Chondrocyte (in vitro differentiated cells): ENCODE data around the gene NAV2. TPM values are rescaled to one million over a fixed set of nuclear protein-coding genes. Genes with fewer than 3 reads are reported as not detected.
A peak's percentile ranks its signal among the peaks of the same experiment; 100 is the strongest.

Experiments used
- DNase-seq: peaks from one replicate; pipeline ENCODE4 v3.0.0; 2021; ENCODE audit warnings: mixed read lengths, low spot score
- H3K27ac Mint-ChIP-seq: one replicate; pipeline ENCODE4 v1.8.0; 2021; ENCODE audit warnings: mild to moderate bottlenecking, moderate library complexity, mixed read lengths; ENCODE audit not compliant: unreplicated experiment
- H3K27me3 Mint-ChIP-seq: 2 replicates; pipeline ENCODE4 v1.8.0; 2021; ENCODE audit warnings: low read depth, mixed read lengths
- H3K36me3 Mint-ChIP-seq: 2 replicates; pipeline ENCODE4 v1.8.0; 2021; ENCODE audit warnings: low read depth, mixed read lengths
- H3K4me1 Mint-ChIP-seq: 2 replicates; pipeline ENCODE4 v1.8.0; 2021; ENCODE audit warnings: low read depth, mild to moderate bottlenecking, mixed read lengths
- H3K4me3 Mint-ChIP-seq: one replicate; pipeline ENCODE4 v1.8.0; 2021; ENCODE audit warnings: mild to moderate bottlenecking, moderate library complexity, mixed read lengths; ENCODE audit not compliant: unreplicated experiment
- H3K9me3 Mint-ChIP-seq: 2 replicates; pipeline ENCODE4 v1.8.0; 2021; ENCODE audit warnings: low read depth, mixed read lengths
- total RNA-seq: library from RNA; stranded (reverse); gene quantifications from 3 replicates; pipeline ENCODE4 v1.2.1, GENCODE V29; 2021
- TF ChIP-seq, protein P1 (sequence below): fragments of 200-600 bp; sonication (generic); IDR thresholded peaks from 2 replicates; pipeline ENCODE4 v1.5.0; 2021; ENCODE audit warnings: antibody characterized with exemption, mild to moderate bottlenecking, moderate library complexity

Gene NAV2
- total RNA-seq, 1 donor from 2014 or later: 87.0 TPM

DNA sequence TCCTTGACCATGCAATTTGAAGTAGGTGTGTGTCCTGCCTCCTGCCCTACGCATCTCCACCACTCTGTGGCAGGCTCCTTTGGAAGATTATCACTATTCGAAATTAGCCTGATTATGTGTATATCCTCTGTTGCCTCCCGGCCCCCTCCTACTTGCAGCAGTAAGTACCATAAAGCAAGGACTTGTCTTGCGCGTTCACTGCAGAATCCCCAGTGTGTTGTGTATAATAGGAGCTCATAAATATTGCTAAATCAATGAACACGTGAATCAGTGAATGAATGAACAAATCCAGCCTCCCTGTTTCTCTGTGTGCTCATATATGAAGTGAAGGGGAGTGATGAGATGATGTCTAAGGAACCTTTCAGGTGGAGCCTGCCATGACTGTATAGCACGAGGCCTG, 237.0 kb downstream of the NAV2 start:
- Mint-ChIP-seq H3K27me3 (no peaks in the 10 kb centered on the region), H3K9me3 (no peaks in the 10 kb centered on the region), H3K36me3 (peaks cover 18% of the 10 kb centered on the region), H3K4me1 (peaks cover 49% of the 10 kb centered on the region), H3K4me3 (no peak overlapping the region), H3K27ac (no peak overlapping the region)
- TF ChIP-seq, protein P1, sequence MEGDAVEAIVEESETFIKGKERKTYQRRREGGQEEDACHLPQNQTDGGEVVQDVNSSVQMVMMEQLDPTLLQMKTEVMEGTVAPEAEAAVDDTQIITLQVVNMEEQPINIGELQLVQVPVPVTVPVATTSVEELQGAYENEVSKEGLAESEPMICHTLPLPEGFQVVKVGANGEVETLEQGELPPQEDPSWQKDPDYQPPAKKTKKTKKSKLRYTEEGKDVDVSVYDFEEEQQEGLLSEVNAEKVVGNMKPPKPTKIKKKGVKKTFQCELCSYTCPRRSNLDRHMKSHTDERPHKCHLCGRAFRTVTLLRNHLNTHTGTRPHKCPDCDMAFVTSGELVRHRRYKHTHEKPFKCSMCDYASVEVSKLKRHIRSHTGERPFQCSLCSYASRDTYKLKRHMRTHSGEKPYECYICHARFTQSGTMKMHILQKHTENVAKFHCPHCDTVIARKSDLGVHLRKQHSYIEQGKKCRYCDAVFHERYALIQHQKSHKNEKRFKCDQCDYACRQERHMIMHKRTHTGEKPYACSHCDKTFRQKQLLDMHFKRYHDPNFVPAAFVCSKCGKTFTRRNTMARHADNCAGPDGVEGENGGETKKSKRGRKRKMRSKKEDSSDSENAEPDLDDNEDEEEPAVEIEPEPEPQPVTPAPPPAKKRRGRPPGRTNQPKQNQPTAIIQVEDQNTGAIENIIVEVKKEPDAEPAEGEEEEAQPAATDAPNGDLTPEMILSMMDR: no peak
- DNase-seq: no peak

DNA sequence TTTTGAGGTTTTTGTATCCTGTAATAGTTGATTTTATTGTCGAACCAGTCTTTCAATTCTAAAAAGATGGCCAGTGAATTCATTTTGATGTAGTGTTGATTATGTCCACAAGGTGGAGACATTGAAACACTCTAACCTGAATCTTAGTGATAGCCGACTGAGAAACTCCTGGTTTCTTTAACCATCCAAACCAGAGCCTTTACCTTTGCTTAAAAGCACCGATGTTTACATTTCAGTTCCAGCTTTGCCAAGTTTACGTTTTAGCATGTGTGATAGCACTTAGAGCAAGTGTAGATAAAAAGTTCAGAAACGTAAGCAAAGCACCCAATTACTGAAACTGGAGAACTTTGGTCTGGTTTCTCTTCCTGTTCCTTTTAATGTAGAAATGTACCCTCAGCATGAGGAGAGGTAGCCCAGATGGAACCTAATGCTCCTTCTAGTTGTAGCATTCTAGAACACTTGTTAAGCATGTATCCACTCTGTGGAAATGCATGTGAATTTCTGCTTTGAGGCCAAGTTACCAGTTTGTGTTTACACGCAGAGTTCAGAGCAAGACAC, 239.0 kb downstream of the NAV2 start:
- Mint-ChIP-seq H3K36me3 (peaks cover 18% of the 10 kb centered on the region), H3K27ac (peak overlapping the region; percentile 2), H3K27me3 (no peaks in the 10 kb centered on the region), H3K9me3 (no peaks in the 10 kb centered on the region), H3K4me1 (peaks cover 67% of the 10 kb centered on the region), H3K4me3 (no peak overlapping the region)
- TF ChIP-seq, protein P1: peak; percentile 87
- DNase-seq: no peak

DNA sequence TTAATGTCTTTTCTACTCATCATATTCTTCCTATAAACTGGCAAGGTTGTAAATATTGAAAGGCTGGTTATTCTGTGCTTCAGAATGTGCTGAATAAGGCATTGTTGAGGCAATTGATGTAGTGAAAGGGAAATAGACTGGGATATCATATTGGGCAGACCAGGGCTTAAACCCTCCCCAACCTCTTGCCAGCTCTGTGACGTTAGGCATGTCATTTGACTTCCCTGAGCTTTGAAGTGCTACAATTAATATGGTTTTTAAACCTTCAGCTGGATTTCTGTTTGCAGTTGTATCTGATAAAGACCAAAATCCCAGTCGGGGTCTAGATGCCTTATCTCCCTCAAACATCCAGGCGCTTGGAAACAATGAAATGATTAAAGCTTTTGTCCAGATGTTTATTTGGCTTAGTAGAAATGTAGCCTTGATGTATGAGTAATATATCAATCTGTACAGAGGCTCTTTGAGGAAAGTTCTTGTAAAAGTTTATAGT, 239.5 kb downstream of the NAV2 start:
- Mint-ChIP-seq H3K36me3 (peaks cover 18% of the 10 kb centered on the region), H3K4me1 (peaks cover 68% of the 10 kb centered on the region), H3K9me3 (no peaks in the 10 kb centered on the region), H3K27me3 (no peaks in the 10 kb centered on the region), H3K4me3 (no peak overlapping the region), H3K27ac (peak overlapping the region; percentile 2)
- TF ChIP-seq, protein P1: no peak
- no peak for DNase-seq

DNA sequence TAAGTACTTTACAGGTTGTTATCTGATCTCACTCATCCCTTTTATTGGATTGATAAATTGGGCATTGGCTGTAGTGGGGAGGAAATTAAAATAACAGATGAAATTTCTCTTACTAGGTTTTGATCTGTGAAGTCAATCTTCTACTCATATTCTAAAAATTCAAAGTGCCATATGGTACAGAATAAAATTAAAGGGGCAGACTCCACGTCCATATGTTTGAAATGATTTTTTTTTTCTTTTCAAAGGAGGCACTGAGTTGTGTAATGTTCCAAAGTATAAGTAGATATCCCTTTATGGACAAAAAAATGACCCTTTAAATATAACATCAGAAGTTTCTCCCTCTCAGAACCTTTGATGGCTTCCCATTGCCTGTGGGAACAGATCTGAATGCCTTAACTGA, 240.3 kb downstream of the NAV2 start:
- TF ChIP-seq, protein P1: no peak
- no peaks in the 10 kb centered on the region for H3K27me3 Mint-ChIP-seq
- DNase-seq: no peak
- peaks cover 19% of the 10 kb centered on the region for H3K36me3 Mint-ChIP-seq
- no peaks in the 10 kb centered on the region for H3K9me3 Mint-ChIP-seq
- H3K4me1 Mint-ChIP-seq: peaks cover 67% of the 10 kb centered on the region
- H3K4me3 Mint-ChIP-seq: no peak overlapping the region
- H3K27ac Mint-ChIP-seq: peak overlapping the region; percentile 95

DNA sequence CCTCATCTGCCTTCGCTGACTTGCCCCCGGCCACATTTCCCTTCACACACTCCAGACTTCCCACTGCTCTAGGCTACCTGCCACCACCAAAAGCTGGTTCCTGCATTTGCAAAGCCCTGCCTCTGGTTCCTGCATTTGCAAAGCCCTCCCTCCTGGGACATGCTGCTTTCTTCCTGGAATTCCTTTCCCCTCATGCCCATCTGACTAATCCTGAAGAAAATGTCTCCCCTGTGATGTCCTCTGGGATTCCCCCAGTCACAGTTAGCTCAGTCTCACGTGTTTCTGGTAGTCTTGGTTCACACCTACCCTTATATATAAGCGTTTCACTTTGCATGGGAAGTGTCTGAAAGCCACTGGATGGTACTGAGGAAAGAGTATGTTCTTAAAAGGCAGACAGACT, 240.7 kb downstream of the NAV2 start:
- Mint-ChIP-seq H3K4me1 (peaks cover 71% of the 10 kb centered on the region), H3K27me3 (no peaks in the 10 kb centered on the region), H3K36me3 (peaks cover 20% of the 10 kb centered on the region), H3K9me3 (no peaks in the 10 kb centered on the region), H3K4me3 (no peak overlapping the region), H3K27ac (peak overlapping the region; percentile 95)
- TF ChIP-seq, protein P1: no peak
- no peak for DNase-seq
